H1 (cell line): Measurements from ENCODE around the gene AGAP1. TPM values are rescaled to one million over a fixed set of nuclear protein-coding genes. Genes with fewer than 3 reads are reported as not detected.
A peak's percentile ranks its signal among the peaks of the same experiment; 100 is the strongest.

ENCODE experiments used
- CTCF ChIA-PET: fragments of 300-600 bp; sonication (Branson Sonifier 250); formaldehyde crosslinking; loops from one replicate; lab custom pipeline; 2021; ENCODE audit not compliant: partially characterized antibody; lab: Charles Lee
- POLR2A ChIA-PET: fragments of 300-600 bp; sonication (Branson Sonifier 250); formaldehyde crosslinking; loops from one replicate; lab custom pipeline; 2021; ENCODE audit warnings: inconsistent platforms; ENCODE audit not compliant: partially characterized antibody; lab: Charles Lee
- DNase-seq, 2 experiments: peaks; one replicate each; pipeline versions ENCODE4 v3.0.0 to v3.0.0-alpha.2; 2010 to 2022; ENCODE audit warnings: low spot score in 2 of 2, low read depth in 1 of 2, mixed read lengths in 1 of 2
- FAIRE-seq: peaks from 2 replicates; lab custom pipeline; 2011; peaks lifted over from hg19 to GRCh38; lab: Jason Lieb, UNC
- H2AFZ ChIP-seq: 2 replicates; pipeline ENCODE4 v1.8.1; 2012; ENCODE audit warnings: low read length, inconsistent platforms
- H2AK5ac ChIP-seq: 2 replicates; pipeline ENCODE4 v1.6.1; 2013; ENCODE audit warnings: low read depth, low read length
- H2BK120ac ChIP-seq: replicated peaks from 2 replicates; pipeline ENCODE3; 2013; ENCODE audit warnings: low read depth, low read length, inconsistent platforms
- H2BK12ac ChIP-seq: 2 replicates; pipeline ENCODE4 v1.6.1; 2013; ENCODE audit warnings: low read depth, low read length
- H2BK15ac ChIP-seq: 2 replicates; pipeline ENCODE4 v1.6.1; 2013; ENCODE audit warnings: low read length
- H2BK20ac ChIP-seq: 2 replicates; pipeline ENCODE4 v1.6.1; 2013; ENCODE audit warnings: low read length
- H2BK5ac ChIP-seq: 2 replicates; pipeline ENCODE4 v1.6.1; 2013; ENCODE audit warnings: low read depth, low read length
- H3K14ac ChIP-seq: 2 replicates; pipeline ENCODE4 v1.6.1; 2013; ENCODE audit warnings: inconsistent platforms; ENCODE audit not compliant: insufficient read length
- H3K18ac ChIP-seq: 2 replicates; pipeline ENCODE4 v1.6.1; 2013; ENCODE audit warnings: low read length; ENCODE audit errors: extremely low read depth
- H3K23ac ChIP-seq: 2 replicates; pipeline ENCODE4 v1.6.1; 2013; ENCODE audit warnings: inconsistent platforms; ENCODE audit not compliant: insufficient read length
- H3K23me2 ChIP-seq: 2 replicates; pipeline ENCODE4 v1.6.1; 2013; ENCODE audit warnings: low read depth, low read length
- H3K27ac ChIP-seq: 2 replicates; pipeline ENCODE4 v1.6.1; 2011; ENCODE audit warnings: low read depth, low read length, inconsistent platforms
- H3K27me3 ChIP-seq, 4 experiments: replicated peaks in 1 of 4; 1 replicate in 1 of 4; 2 replicates in 3 of 4; pipeline versions ENCODE4 v1.6.1 to v1.8.1; 2011 to 2013; ENCODE audit warnings: low read length in 3 of 4, mild to moderate bottlenecking in 3 of 4, inconsistent platforms in 2 of 4, mixed read lengths in 2 of 4, moderate library complexity in 1 of 4; ENCODE audit not compliant: control insufficient read depth in 3 of 4, insufficient read depth in 3 of 4; ENCODE audit errors: extremely low read depth in 1 of 4
- H3K36me3 ChIP-seq, 4 experiments: 2 replicates each; pipeline versions ENCODE4 v1.6.1 to v1.8.1; 2011 to 2013; ENCODE audit warnings: mild to moderate bottlenecking in 4 of 4, low read length in 3 of 4, moderate library complexity in 2 of 4, control low read depth in 1 of 4, inconsistent platforms in 1 of 4; ENCODE audit not compliant: insufficient read depth in 4 of 4, control insufficient read depth in 2 of 4
- H3K4ac ChIP-seq: replicated peaks from 2 replicates; pipeline ENCODE3; 2013; ENCODE audit warnings: low read length, low read depth, mixed read lengths, inconsistent platforms; ENCODE audit not compliant: insufficient read length
- H3K4me1 ChIP-seq, 4 experiments: replicated peaks in 1 of 4; 1 replicate in 1 of 4; 2 replicates in 3 of 4; pipeline versions ENCODE4 v1.6.1 to v1.8.1; 2011 to 2013; ENCODE audit warnings: low read length in 3 of 4, inconsistent platforms in 2 of 4, mixed read lengths in 1 of 4; ENCODE audit not compliant: insufficient read depth in 4 of 4, control insufficient read depth in 3 of 4
- H3K4me2 ChIP-seq, 2 experiments: 2 replicates each; pipeline versions ENCODE4 v1.6.1 to v1.8.1; 2011 to 2013; ENCODE audit warnings: low read depth in 2 of 2, low read length in 2 of 2, control low read depth in 1 of 2, inconsistent platforms in 1 of 2, mild to moderate bottlenecking in 1 of 2; ENCODE audit not compliant: insufficient read depth in 1 of 2
- H3K4me3 ChIP-seq, 4 experiments: fragments of 200-600, 300-600 bp in 1 of 4; sonication (generic), shearing (Covaris generic), sonication (Bioruptor Twin) in 1 of 4; 2 replicates each; pipeline versions ENCODE4 v1.5.1 to v1.8.1; 2011 to 2016; ENCODE audit warnings: low read length in 4 of 4, low read depth in 3 of 4, control low read depth in 2 of 4, inconsistent platforms in 2 of 4, mild to moderate bottlenecking in 2 of 4, mixed read lengths in 1 of 4, moderate library complexity in 1 of 4; ENCODE audit not compliant: insufficient read depth in 2 of 4; ENCODE audit errors: extremely low read depth in 1 of 4
- H3K56ac ChIP-seq: replicated peaks from 2 replicates; pipeline ENCODE3; 2013; ENCODE audit warnings: low read depth, mild to moderate bottlenecking, mixed read lengths, low read length, inconsistent platforms; ENCODE audit not compliant: insufficient read length
- H3K79me1 ChIP-seq: 2 replicates; pipeline ENCODE4 v1.6.1; 2013; ENCODE audit warnings: low read depth, low read length, control low read depth
- H3K79me2 ChIP-seq, 2 experiments: 2 replicates each; pipeline versions ENCODE4 v1.6.1 to v1.8.1; 2012 to 2013; ENCODE audit warnings: low read length in 2 of 2, mild to moderate bottlenecking in 2 of 2, inconsistent platforms in 1 of 2; ENCODE audit not compliant: insufficient read depth in 2 of 2, control insufficient read depth in 1 of 2
- H3K9ac ChIP-seq, 4 experiments: replicated peaks in 1 of 4; 1 replicate in 1 of 4; 2 replicates in 3 of 4; pipeline versions ENCODE4 v1.6.1 to v1.8.1; 2011 to 2013; ENCODE audit warnings: low read depth in 3 of 4, low read length in 3 of 4, control low read depth in 2 of 4, mild to moderate bottlenecking in 2 of 4, moderate library complexity in 2 of 4, inconsistent platforms in 1 of 4; ENCODE audit errors: extremely low read depth in 1 of 4
- H3K9me3 ChIP-seq, 2 experiments: 2 replicates each; pipeline versions ENCODE4 v1.6.1 to v1.8.1; 2012 to 2013; ENCODE audit warnings: mild to moderate bottlenecking in 2 of 2, moderate library complexity in 2 of 2, control low read depth in 1 of 2, inconsistent platforms in 1 of 2, low read depth in 1 of 2, low read length in 1 of 2, mixed read lengths in 1 of 2; ENCODE audit not compliant: insufficient read depth in 2 of 2
- H4K20me1 ChIP-seq, 2 experiments: replicated peaks in 1 of 2; 2 replicates each; pipeline versions ENCODE3 to v1.8.1; 2011 to 2013; ENCODE audit warnings: inconsistent platforms in 2 of 2, low read length in 2 of 2, mild to moderate bottlenecking in 1 of 2; ENCODE audit not compliant: insufficient read depth in 2 of 2, control insufficient read depth in 1 of 2
- H4K5ac ChIP-seq: 2 replicates; pipeline ENCODE4 v1.6.1; 2013; ENCODE audit warnings: low read length, low read depth, mixed read lengths, inconsistent platforms; ENCODE audit not compliant: insufficient read length
- H4K8ac ChIP-seq: 2 replicates; pipeline ENCODE4 v1.8.0; 2013; ENCODE audit warnings: mild to moderate bottlenecking, moderate library complexity, low read length, inconsistent platforms; ENCODE audit not compliant: insufficient read depth; ENCODE audit errors: extremely low read depth
- H4K91ac ChIP-seq: replicated peaks from 2 replicates; pipeline ENCODE3; 2013; ENCODE audit warnings: low read length, mixed read lengths, inconsistent platforms; ENCODE audit not compliant: insufficient read length
- CBX8 ChIP-seq: fragments of 300-800, 300-1000 bp; sonication (generic); IDR thresholded peaks from 2 replicates; pipeline ENCODE4 v1.7.1; 2016; ENCODE audit warnings: low read depth, low read length, borderline replicate concordance
- POLR2A ChIP-seq, 2 experiments: IDR thresholded peaks; 1 replicate in 1 of 2; 2 replicates in 1 of 2; pipeline ENCODE4 v1.6.1; 2011; ENCODE audit warnings: low read depth in 2 of 2, low read length in 2 of 2, mild to moderate bottlenecking in 2 of 2; ENCODE audit errors: control extremely low read depth in 1 of 2
- RNF2 ChIP-seq: fragments of 200-900, 300-1000 bp; sonication (generic); IDR thresholded peaks from 2 replicates; pipeline ENCODE4 v1.7.1; 2016; ENCODE audit warnings: borderline replicate concordance, low read depth, mild to moderate bottlenecking, antibody characterized with exemption, low read length; ENCODE audit not compliant: poor library complexity, severe bottlenecking; ENCODE audit errors: missing control alignments
- TAF1 ChIP-seq: IDR thresholded peaks from 2 replicates; pipeline ENCODE4 v1.6.1; 2011; ENCODE audit warnings: mild to moderate bottlenecking, low read depth, low read length
- WGBS, 2 experiments: shearing (Covaris generic) in 1 of 2; methylation state at CpG; one replicate each; pipeline versions ENCODE4 v1.1.6 to v1.1.7; 2013 to 2015; ENCODE audit warnings: low lambda C conversion rate in 2 of 2, mixed read lengths in 2 of 2, inconsistent platforms in 1 of 2, low coverage in 1 of 2, missing lambda C conversion rate in 1 of 2; ENCODE audit not compliant: insufficient replicate concordance in 2 of 2, insufficient coverage in 1 of 2, insufficient read length in 1 of 2; ENCODE audit errors: extremely low coverage in 1 of 2, missing lambda C conversion rate in 1 of 2; 5-methylcytosine and 5-hydroxymethylcytosine counted together
- polyA plus RNA-seq, 7 experiments: library from polyadenylated mRNA; depleted of rRNA in 3 of 7; stranded (reverse) in 5 of 7; unstranded in 2 of 7; fragments of >200 nt in 5 of 7; fragments of 200-250 nt in 2 of 7; gene quantifications; 1 replicate in 5 of 7; 2 replicates in 1 of 7; 4 replicates in 1 of 7; pipeline versions ENCODE4 v1.2.1 to v1.2.3, GENCODE V29; 2011 to 2013; ENCODE audit warnings: missing spikeins in 2 of 7, mixed read lengths in 2 of 7
- total RNA-seq: library from RNA; stranded (reverse); fragmentation: NEBNext Ultra II Directional; extraction: Animal tissue kit (Norgen Biotek cat#: 25700); gene quantifications from 2 replicates; pipeline ENCODE4 v1.2.1, GENCODE V29; 2021

The AGAP1 gene
- total and polyA plus RNA-seq, 2 of the 8 experiments (the other 6 are each of a cell fraction or from before 2014, with no cell fraction given), result 18.1 to 39.4 TPM

DNA sequence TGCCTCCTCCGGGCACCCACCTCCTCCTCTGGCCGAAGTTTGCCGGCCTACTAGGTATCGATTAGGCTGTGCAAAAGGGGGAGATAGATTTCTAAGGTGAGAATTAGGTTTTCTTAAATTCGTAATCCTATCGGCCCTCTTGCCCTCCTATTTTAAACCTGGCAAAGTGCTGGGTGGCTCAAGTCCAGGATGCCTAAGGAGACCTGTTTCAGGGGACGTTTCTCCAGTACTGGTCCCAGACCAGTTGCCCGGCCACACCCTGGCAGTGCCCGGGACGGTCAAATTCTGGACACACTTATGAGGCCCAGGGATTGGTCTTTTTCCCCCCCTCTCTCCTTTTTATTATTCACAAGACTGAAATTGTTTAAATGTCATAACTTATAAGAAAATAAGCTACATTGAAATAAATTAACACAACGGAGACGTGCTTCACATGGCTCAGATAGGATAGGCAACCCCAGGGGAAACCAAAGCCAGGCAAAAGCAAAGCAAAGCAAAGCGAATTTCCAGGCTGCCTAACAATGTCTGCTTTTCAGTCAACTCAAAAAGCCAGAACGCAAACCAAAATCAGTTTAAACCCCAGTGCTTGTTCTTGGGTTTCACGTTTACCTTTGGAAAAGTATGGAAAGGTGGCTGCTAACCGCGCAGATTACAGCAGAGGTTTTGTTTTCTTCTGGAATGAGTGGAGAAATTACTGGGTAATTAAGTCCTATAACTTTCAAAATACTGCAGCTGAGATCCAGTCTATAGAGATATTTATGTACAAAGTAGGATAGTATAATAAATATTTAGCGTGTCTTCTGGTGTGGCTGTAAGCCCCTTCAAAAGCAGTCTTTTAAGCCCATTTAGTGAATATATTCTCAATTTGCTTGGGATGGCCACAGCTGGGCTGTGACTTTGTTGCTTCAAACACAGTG is 671.3 kb downstream of the AGAP1 start:
- Histone ChIP-seq H3K14ac (no peak overlapping the region), H4K91ac (no peak overlapping the region), H3K4me2 (peak overlapping the region; percentile 59 to 72), H3K4me1 (peaks cover 12 to 54% (median 43%) of the 10 kb centered on the region in 4 experiments), H4K8ac (no peak overlapping the region), H3K4me3 (peak overlapping the region; percentile 7 to 60 (median 32); a peak in 5 of 8 replicates), H2BK20ac (no peak overlapping the region), H3K9me3 (no peaks in the 10 kb centered on the region), H2BK5ac (peak overlapping the region; percentile 66; the same call in 1 of the 2 replicates), H3K23me2 (peaks cover 23% of the 10 kb centered on the region; the same call in 1 of the 2 replicates), H3K27ac (no peak overlapping the region), H2BK15ac (no peak overlapping the region), H4K5ac (no peak overlapping the region), H2AK5ac (no peak overlapping the region), H3K36me3 (peaks cover 0 to 4% (median 0%) of the 10 kb centered on the region in 4 experiments; a peak in 2 of 8 replicates), H3K56ac (no peak overlapping the region), H4K20me1 (peaks cover 18 to 19% of the 10 kb centered on the region in 2 experiments), H3K23ac (no peak overlapping the region), H3K27me3 (peaks cover 91 to 100% (median 98%) of the 10 kb centered on the region in 4 experiments), H2AFZ (no peak overlapping the region), H2BK12ac (no peak overlapping the region; the same call in 1 of the 2 replicates), H3K79me1 (no peaks in the 10 kb centered on the region), H3K18ac (no peak overlapping the region), H3K79me2 (no peaks in the 10 kb centered on the region), H2BK120ac (no peak overlapping the region), H3K9ac (no peak overlapping the region), H3K4ac (no peak overlapping the region)
- CTCF ChIA-PET, result interaction anchor here (0.9 to 2.9 kb wide), 5 partner anchors 9 to 373 kb away, joined by 3 to 16 read pairs (median 4); no protein-coding TSS in a partner anchor
- no peak for FAIRE-seq
- WGBS, 2 experiments, result 26% methylated on average over 18 of the region's 18 CpGs; no CpG with 5 or more reads in 1 of the 2 experiments
- no peak for DNase-seq
- POLR2A ChIA-PET, result no interaction called here
- TF ChIP-seq RNF2 (peak; percentile 26), TAF1 (0 out of 2 replicates have a peak, but pooled peaks have one; percentile 12), CBX8 (peak; percentile 56; the same call in 1 of the 2 replicates), POLR2A (IDR thresholded peaks at IDR 0.05; ENCODE audit: control extremely low read depth in 1 of 2, low read depth in 2 of 2, low read length in 2 of 2) (no peak)
